Esophagus muscularis mucosa (tissue), 4 donors: Measurements from ENCODE around the gene LYPD4. TPM values are rescaled to one million over a fixed set of nuclear protein-coding genes. Genes with fewer than 3 reads are reported as not detected.

ENCODE experiments used
- DNase-seq: peaks from one replicate; pipeline ENCODE4 v3.0.0-alpha.2; 2017; ENCODE audit errors: extremely low spot score
- H3K27ac ChIP-seq, 4 donors: fragments of 200-600 bp; sonication (generic); replicated peaks in 1 of 4; 1 replicate in 3 of 4; 2 replicates in 1 of 4; pipeline ENCODE4 v1.5.1; 2016 to 2019; ENCODE audit warnings: mild to moderate bottlenecking in 1 of 4
- H3K27me3 ChIP-seq, 4 donors: fragments of 200-600 bp; sonication (generic); one replicate each; pipeline versions ENCODE4 v1.5.1 to v1.6.0; 2016 to 2019
- H3K36me3 ChIP-seq, 4 donors: fragments of 200-600 bp; sonication (generic); one replicate each; pipeline ENCODE4 v1.5.1; 2016 to 2019
- H3K4me1 ChIP-seq, 4 donors: fragments of 200-600 bp; sonication (generic); one replicate each; pipeline ENCODE4 v1.5.1; 2016 to 2019
- H3K4me3 ChIP-seq, 4 donors: fragments of 200-600 bp; sonication (generic); 1 replicate in 2 of 4; 2 replicates in 2 of 4; pipeline ENCODE4 v1.5.1; 2016 to 2019; ENCODE audit warnings: mild to moderate bottlenecking in 4 of 4, moderate library complexity in 1 of 4
- H3K9me3 ChIP-seq, 4 donors: fragments of 200-600 bp; sonication (generic); 1 replicate in 3 of 4; 2 replicates in 1 of 4; pipeline ENCODE4 v1.5.1; 2016 to 2019
- CTCF ChIP-seq, 3 experiments: fragments of 200-600 bp in 2 of 3; fragments of 450-650 bp in 1 of 3; sonication (generic) in 2 of 3; IDR thresholded peaks; one replicate each; pipeline ENCODE4 v1.5.1; 2017 to 2019; ENCODE audit warnings: antibody characterized with exemption in 3 of 3, mild to moderate bottlenecking in 2 of 3, moderate library complexity in 1 of 3
- EP300 ChIP-seq: sonication (generic); formaldehyde crosslinking; IDR thresholded peaks from one replicate; pipeline ENCODE4 v1.6.1; 2017; ENCODE audit warnings: antibody characterized with exemption
- POLR2A ChIP-seq: fragments of 450-650 bp; IDR thresholded peaks from one replicate; pipeline ENCODE4 v1.6.1; 2017; ENCODE audit warnings: antibody characterized with exemption, moderate library complexity, mild to moderate bottlenecking, low read depth
- POLR2AphosphoS5 ChIP-seq, 2 donors: sonication (generic); formaldehyde crosslinking; IDR thresholded peaks; one replicate each; pipeline ENCODE4 v1.6.1; 2017; ENCODE audit warnings: antibody characterized with exemption in 2 of 2
- WGBS: methylation state at CpG from one replicate; pipeline ENCODE4 v1.1.5; 2018; 5-methylcytosine and 5-hydroxymethylcytosine counted together
- intact Hi-C: fragments of 100-400 bp; cut with DNase I; formaldehyde crosslinking; loops from one replicate; pipeline ENCODE4 v1.15.1; 2023
- total RNA-seq, 4 donors: library from RNA; depleted of rRNA; stranded (reverse); fragments of >200 nt; gene quantifications; one replicate each; pipeline versions ENCODE4 v1.1.0 to v1.2.1, GENCODE V29; 2016

LYPD4 gene
- total RNA-seq, 4 donors from 2014 or later: not detected

GRCh38 chr19:41839211-41839610 lies 5.3 kb downstream of the LYPD4 start:
- DNase-seq: no peak
- TF ChIP-seq POLR2A (no peak), POLR2AphosphoS5 (IDR thresholded peaks at IDR 0.05) (no peak), CTCF (IDR thresholded peaks at IDR 0.05) (no peak), EP300 (no peak)
- intact Hi-C loops: no loop called here
- no peaks in the 10 kb centered on the region for H3K9me3 ChIP-seq
- no peaks in the 10 kb centered on the region for H3K4me1 ChIP-seq
- no peak overlapping the region for H3K27ac ChIP-seq
- 59% methylated on average over 2 of the region's 2 CpGs for WGBS
- H3K36me3 ChIP-seq: no peaks in the 10 kb centered on the region
- H3K4me3 ChIP-seq: no peak overlapping the region
- peaks cover 0 to 60% (median 3%) of the 10 kb centered on the region in 4 donors for H3K27me3 ChIP-seq

GRCh38 chr19:41837981-41838708 lies 6.3 kb downstream of the LYPD4 start:
- intact Hi-C loops: no loop called here
- no peaks in the 10 kb centered on the region for H3K4me1 ChIP-seq
- H3K9me3 ChIP-seq: no peaks in the 10 kb centered on the region
- no peak for DNase-seq
- H3K27ac ChIP-seq: no peak overlapping the region
- no peak for TF ChIP-seq POLR2A
- TF ChIP-seq EP300: no peak
- TF ChIP-seq CTCF (IDR thresholded peaks at IDR 0.05): no peak
- no peak for TF ChIP-seq POLR2AphosphoS5 (IDR thresholded peaks at IDR 0.05)
- H3K27me3 ChIP-seq: peaks cover 0 to 57% (median 3%) of the 10 kb centered on the region in 4 donors
- H3K4me3 ChIP-seq: no peak overlapping the region
- no peaks in the 10 kb centered on the region for H3K36me3 ChIP-seq
- WGBS: 64% methylated on average over 13 of the region's 13 CpGs

GRCh38 chr19:41821003-41821735 lies 23.3 kb downstream of the LYPD4 start:
- no peak overlapping the region for H3K4me3 ChIP-seq
- no peaks in the 10 kb centered on the region for H3K9me3 ChIP-seq
- H3K36me3 ChIP-seq: no peaks in the 10 kb centered on the region
- H3K27ac ChIP-seq: no peak overlapping the region
- TF ChIP-seq EP300 (no peak), CTCF (IDR thresholded peaks at IDR 0.05) (peak; percentile 42 to 50 (median 50)), POLR2AphosphoS5 (IDR thresholded peaks at IDR 0.05) (no peak), POLR2A (no peak)
- DNase-seq: no peak
- intact Hi-C loops: no loop called here
- WGBS: 41% methylated on average over 11 of the region's 12 CpGs
- peaks cover 0 to 9% (median 3%) of the 10 kb centered on the region in 4 donors for H3K4me1 ChIP-seq
- H3K27me3 ChIP-seq: peaks cover 0 to 23% (median 0%) of the 10 kb centered on the region in 4 donors

- Histone ChIP-seq H3K27ac (no peak overlapping the region), H3K4me1 (peaks cover 0 to 9% (median 3%) of the 10 kb centered on the region in 4 donors), H3K36me3 (no peaks in the 10 kb centered on the region), H3K9me3 (no peaks in the 10 kb centered on the region), H3K4me3 (no peak overlapping the region), H3K27me3 (peaks cover 0 to 16% (median 0%) of the 10 kb centered on the region in 4 donors)
- intact Hi-C loops: no loop called here
- TF ChIP-seq CTCF (IDR thresholded peaks at IDR 0.05) (no peak), POLR2A (no peak), EP300 (no peak), POLR2AphosphoS5 (IDR thresholded peaks at IDR 0.05) (no peak)
- WGBS: 56% methylated on average over 2 of the region's 2 CpGs
- no peak for DNase-seq
Observed at GRCh38 chr19:41816761-41817160, 27.7 kb downstream of the LYPD4 start.
